GM12878 (cell line): ENCODE results near the gene OR10A3. TPM values are rescaled to one million over a fixed set of nuclear protein-coding genes. Genes with fewer than 3 reads are reported as not detected.
A peak's percentile ranks its signal among the peaks of the same experiment; 100 is the strongest.

Experiments used
- BHLHE40 ChIP-seq, 2 experiments: fragments of 450-650 bp in 1 of 2; IDR thresholded peaks; 2 replicates each; pipeline ENCODE4 v1.6.1; 2011 to 2017; ENCODE audit warnings: low read depth in 2 of 2, borderline replicate concordance in 1 of 2, improper control_type of control experiment in 1 of 2, low read length in 1 of 2, mild to moderate bottlenecking in 1 of 2
- BMI1 ChIP-seq: fragments of 450-650 bp; IDR thresholded peaks from 2 replicates; pipeline ENCODE4 v1.6.1; 2016; ENCODE audit warnings: mild to moderate bottlenecking, moderate library complexity, borderline replicate concordance
- ETV6 ChIP-seq, 2 experiments: fragments of 450-650 bp in 1 of 2; IDR thresholded peaks in 1 of 2; conservative IDR thresholded peaks in 1 of 2; 2 replicates each; pipeline ENCODE4 v1.6.1; 2014; ENCODE audit warnings: antibody characterized with exemption in 1 of 2, borderline replicate concordance in 1 of 2, low read depth in 1 of 2, mild to moderate bottlenecking in 1 of 2, moderate library complexity in 1 of 2
- KAT2A ChIP-seq: conservative IDR thresholded peaks from 2 replicates; pipeline ENCODE4 v1.6.1; 2011; ENCODE audit warnings: low read depth, low read length; ENCODE audit not compliant: control insufficient read depth
- KDM1A ChIP-seq: fragments of 200-600 bp; sonication (generic); IDR thresholded peaks from 2 replicates; pipeline ENCODE4 v1.6.1; 2016; ENCODE audit warnings: borderline replicate concordance
- LARP7 ChIP-seq: fragments of 450-650 bp; IDR thresholded peaks from 2 replicates; pipeline ENCODE4 v1.6.1; 2017; ENCODE audit warnings: mild to moderate bottlenecking
- MEF2A ChIP-seq: IDR thresholded peaks from 2 replicates; pipeline ENCODE4 v1.6.1; 2011; ENCODE audit warnings: low read depth, mild to moderate bottlenecking, low read length, moderate library complexity; ENCODE audit not compliant: insufficient read depth
- MYB ChIP-seq: fragments of 150-350 bp; IDR thresholded peaks from 2 replicates; pipeline ENCODE4 v1.6.1; 2014; ENCODE audit warnings: mild to moderate bottlenecking, low read depth, low read length, borderline replicate concordance
- NFIC ChIP-seq: IDR thresholded peaks from 2 replicates; pipeline ENCODE4 v1.6.1; 2012; ENCODE audit warnings: low read depth, mild to moderate bottlenecking, inconsistent platforms, low read length, moderate library complexity
- RAD51 ChIP-seq: fragments of 450-650 bp; IDR thresholded peaks from 2 replicates; pipeline ENCODE4 v1.6.1; 2016; ENCODE audit warnings: moderate library complexity, mild to moderate bottlenecking, inconsistent platforms
- SMARCA5 ChIP-seq: fragments of 450-650 bp; IDR thresholded peaks from 2 replicates; pipeline ENCODE4 v1.6.1; 2017; ENCODE audit warnings: mild to moderate bottlenecking
- SRF ChIP-seq, 2 experiments: IDR thresholded peaks; 2 replicates each; pipeline ENCODE4 v1.6.1; 2011; ENCODE audit warnings: low read depth in 2 of 2, low read length in 2 of 2, mild to moderate bottlenecking in 1 of 2, moderate library complexity in 1 of 2
- STAT1 ChIP-seq: fragments of 450-650 bp; conservative IDR thresholded peaks from 2 replicates; pipeline ENCODE4 v1.6.1; 2014; ENCODE audit warnings: antibody characterized with exemption, mild to moderate bottlenecking
- TAF1 ChIP-seq: IDR thresholded peaks from 2 replicates; pipeline ENCODE4 v1.6.1; 2011; ENCODE audit warnings: mild to moderate bottlenecking, low read depth, low read length, borderline replicate concordance
- TCF12 ChIP-seq: IDR thresholded peaks from 2 replicates; pipeline ENCODE4 v1.6.1; 2011; ENCODE audit warnings: low read depth, mild to moderate bottlenecking, low read length
- polyA plus RNA-seq, 11 experiments: library from polyadenylated mRNA; depleted of rRNA in 4 of 11; unstranded in 6 of 11; stranded (reverse) in 5 of 11; fragments of >200 nt; fragmentation: Nextera tagmentation in 4 of 11; fragmentation: Illumina TruSeq in 1 of 11; extraction: Ambion mirVana in 4 of 11; extraction: Trizol in 1 of 11; gene quantifications; 1 replicate in 1 of 11; 2 replicates in 10 of 11; pipeline versions ENCODE4 v1.2.1 to v1.2.3, GENCODE V29; 2011 to 2016; ENCODE audit warnings: inconsistent platforms in 2 of 11, missing spikeins in 2 of 11, low read depth in 1 of 11
- total RNA-seq, 4 experiments: library from RNA; depleted of rRNA in 3 of 4; stranded (reverse); fragments of >200 nt in 3 of 4; fragmentation: Illumina TruSeq in 1 of 4; extraction: Trizol in 1 of 4; gene quantifications; 2 replicates each; pipeline versions ENCODE4 v1.2.1 to v1.2.3, GENCODE V29; 2013 to 2021
- TF ChIP-seq, protein P1 (sequence below): IDR thresholded peaks from 2 replicates; pipeline ENCODE4 v1.6.1; 2012; ENCODE audit warnings: low read length, inconsistent platforms
- TF ChIP-seq, protein P2 (sequence below): fragments of 450-650 bp; IDR thresholded peaks from 2 replicates; pipeline ENCODE4 v1.6.1; 2018; ENCODE audit warnings: mild to moderate bottlenecking, low read depth, moderate library complexity; ENCODE audit not compliant: partially characterized antibody
- TF ChIP-seq, protein P3 (sequence below): fragments of 450-650 bp; formaldehyde crosslinking; IDR thresholded peaks from 2 replicates; pipeline ENCODE4 v1.4.0; 2020; ENCODE audit warnings: mild to moderate bottlenecking, moderate library complexity

Gene OR10A3
- total and polyA plus RNA-seq, 10 of the 15 experiments (the other 5 are each of a cell fraction or from before 2014, with no cell fraction given), result 0.04 TPM; not detected in 9

DNA sequence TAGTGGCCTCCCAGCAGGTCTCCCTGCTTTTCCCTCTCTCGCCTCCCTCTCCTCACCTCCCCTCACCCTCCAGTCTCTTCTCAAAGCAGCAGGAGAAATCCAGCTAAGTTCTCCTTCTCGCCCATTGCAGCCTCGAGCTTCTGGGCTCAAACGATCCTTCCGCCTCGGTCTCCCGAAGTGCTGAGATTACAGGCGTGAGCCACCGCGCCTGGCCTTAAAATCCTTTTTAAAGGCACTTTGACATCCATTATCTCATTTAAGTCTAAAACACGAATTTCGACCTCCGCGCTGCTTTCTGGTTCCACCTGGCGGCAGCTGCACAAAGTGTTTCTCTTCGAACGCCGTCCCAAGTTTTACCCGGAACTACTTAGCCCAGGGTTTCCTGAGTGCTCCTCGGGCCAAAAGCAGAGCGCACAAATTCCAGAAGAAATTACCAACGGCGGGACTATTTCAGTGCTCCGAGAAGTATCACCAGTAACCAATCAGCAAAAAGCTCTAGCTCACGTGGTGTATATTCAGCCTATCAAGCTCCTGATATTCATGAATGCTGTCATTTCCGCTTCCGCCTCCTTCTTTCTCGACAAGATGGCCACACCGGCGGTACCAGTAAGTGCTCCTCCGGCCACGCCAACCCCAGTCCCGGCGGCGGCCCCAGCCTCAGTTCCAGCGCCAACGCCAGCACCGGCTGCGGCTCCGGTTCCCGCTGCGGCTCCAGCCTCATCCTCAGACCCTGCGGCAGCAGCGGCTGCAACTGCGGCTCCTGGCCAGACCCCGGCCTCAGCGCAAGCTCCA is 45.5 kb upstream of the OR10A3 start, which contains the start of gene EIF3F (continued):
- TF ChIP-seq BMI1 (no peak), TAF1 (peak; percentile 57), RAD51 (peak; percentile 97), MYB (peak; percentile 72; the same call in 1 of the 2 replicates), KAT2A (no peak), NFIC (peak; percentile 60), SMARCA5 (peak; percentile 98), KDM1A (no peak), BHLHE40 (IDR thresholded peaks at IDR 0.05; ENCODE audit: borderline replicate concordance in 1 of 2, low read depth in 2 of 2, low read length in 1 of 2) (peak in 1 of 2 experiments; percentile 22; a peak in 1 of 4 replicates), ETV6 (conservative IDR thresholded peaks at IDR 0.05 in 1 of 2, IDR thresholded peaks at IDR 0.05 in 1 of 2; ENCODE audit: borderline replicate concordance in 1 of 2, low read depth in 1 of 2) (no peak), TCF12 (0 out of 2 replicates have a peak, but pooled peaks have one; percentile 59), LARP7 (no peak), STAT1 (peak; percentile 97), SRF (IDR thresholded peaks at IDR 0.05; ENCODE audit: low read depth in 2 of 2, low read length in 2 of 2) (peak in 1 of 2 experiments; percentile 87; a peak in 1 of 4 replicates), MEF2A (peak; percentile 85)
- TF ChIP-seq, protein P1, sequence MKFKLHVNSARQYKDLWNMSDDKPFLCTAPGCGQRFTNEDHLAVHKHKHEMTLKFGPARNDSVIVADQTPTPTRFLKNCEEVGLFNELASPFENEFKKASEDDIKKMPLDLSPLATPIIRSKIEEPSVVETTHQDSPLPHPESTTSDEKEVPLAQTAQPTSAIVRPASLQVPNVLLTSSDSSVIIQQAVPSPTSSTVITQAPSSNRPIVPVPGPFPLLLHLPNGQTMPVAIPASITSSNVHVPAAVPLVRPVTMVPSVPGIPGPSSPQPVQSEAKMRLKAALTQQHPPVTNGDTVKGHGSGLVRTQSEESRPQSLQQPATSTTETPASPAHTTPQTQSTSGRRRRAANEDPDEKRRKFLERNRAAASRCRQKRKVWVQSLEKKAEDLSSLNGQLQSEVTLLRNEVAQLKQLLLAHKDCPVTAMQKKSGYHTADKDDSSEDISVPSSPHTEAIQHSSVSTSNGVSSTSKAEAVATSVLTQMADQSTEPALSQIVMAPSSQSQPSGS, result peak; percentile 74; the same call in 1 of the 2 replicates
- TF ChIP-seq, protein P2, sequence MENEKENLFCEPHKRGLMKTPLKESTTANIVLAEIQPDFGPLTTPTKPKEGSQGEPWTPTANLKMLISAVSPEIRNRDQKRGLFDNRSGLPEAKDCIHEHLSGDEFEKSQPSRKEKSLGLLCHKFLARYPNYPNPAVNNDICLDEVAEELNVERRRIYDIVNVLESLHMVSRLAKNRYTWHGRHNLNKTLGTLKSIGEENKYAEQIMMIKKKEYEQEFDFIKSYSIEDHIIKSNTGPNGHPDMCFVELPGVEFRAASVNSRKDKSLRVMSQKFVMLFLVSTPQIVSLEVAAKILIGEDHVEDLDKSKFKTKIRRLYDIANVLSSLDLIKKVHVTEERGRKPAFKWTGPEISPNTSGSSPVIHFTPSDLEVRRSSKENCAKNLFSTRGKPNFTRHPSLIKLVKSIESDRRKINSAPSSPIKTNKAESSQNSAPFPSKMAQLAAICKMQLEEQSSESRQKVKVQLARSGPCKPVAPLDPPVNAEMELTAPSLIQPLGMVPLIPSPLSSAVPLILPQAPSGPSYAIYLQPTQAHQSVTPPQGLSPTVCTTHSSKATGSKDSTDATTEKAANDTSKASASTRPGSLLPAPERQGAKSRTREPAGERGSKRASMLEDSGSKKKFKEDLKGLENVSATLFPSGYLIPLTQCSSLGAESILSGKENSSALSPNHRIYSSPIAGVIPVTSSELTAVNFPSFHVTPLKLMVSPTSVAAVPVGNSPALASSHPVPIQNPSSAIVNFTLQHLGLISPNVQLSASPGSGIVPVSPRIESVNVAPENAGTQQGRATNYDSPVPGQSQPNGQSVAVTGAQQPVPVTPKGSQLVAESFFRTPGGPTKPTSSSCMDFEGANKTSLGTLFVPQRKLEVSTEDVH, result peak; percentile 93
- TF ChIP-seq, protein P3, sequence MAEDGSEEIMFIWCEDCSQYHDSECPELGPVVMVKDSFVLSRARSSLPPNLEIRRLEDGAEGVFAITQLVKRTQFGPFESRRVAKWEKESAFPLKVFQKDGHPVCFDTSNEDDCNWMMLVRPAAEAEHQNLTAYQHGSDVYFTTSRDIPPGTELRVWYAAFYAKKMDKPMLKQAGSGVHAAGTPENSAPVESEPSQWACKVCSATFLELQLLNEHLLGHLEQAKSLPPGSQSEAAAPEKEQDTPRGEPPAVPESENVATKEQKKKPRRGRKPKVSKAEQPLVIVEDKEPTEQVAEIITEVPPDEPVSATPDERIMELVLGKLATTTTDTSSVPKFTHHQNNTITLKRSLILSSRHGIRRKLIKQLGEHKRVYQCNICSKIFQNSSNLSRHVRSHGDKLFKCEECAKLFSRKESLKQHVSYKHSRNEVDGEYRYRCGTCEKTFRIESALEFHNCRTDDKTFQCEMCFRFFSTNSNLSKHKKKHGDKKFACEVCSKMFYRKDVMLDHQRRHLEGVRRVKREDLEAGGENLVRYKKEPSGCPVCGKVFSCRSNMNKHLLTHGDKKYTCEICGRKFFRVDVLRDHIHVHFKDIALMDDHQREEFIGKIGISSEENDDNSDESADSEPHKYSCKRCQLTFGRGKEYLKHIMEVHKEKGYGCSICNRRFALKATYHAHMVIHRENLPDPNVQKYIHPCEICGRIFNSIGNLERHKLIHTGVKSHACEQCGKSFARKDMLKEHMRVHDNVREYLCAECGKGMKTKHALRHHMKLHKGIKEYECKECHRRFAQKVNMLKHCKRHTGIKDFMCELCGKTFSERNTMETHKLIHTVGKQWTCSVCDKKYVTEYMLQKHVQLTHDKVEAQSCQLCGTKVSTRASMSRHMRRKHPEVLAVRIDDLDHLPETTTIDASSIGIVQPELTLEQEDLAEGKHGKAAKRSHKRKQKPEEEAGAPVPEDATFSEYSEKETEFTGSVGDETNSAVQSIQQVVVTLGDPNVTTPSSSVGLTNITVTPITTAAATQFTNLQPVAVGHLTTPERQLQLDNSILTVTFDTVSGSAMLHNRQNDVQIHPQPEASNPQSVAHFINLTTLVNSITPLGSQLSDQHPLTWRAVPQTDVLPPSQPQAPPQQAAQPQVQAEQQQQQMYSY (CRISPR knock-in tag), result no peak
